WTC11 (cell line): Measurements from ENCODE around the gene LCE3A. TPM values are rescaled to one million over a fixed set of nuclear protein-coding genes. Genes with fewer than 3 reads are reported as not detected.

Source experiments
- ATAC-seq: fragments of 200-7000 bp; cut with Tn5 transposase; 2 replicates; pipeline ENCODE4 v1.10.0; 2021; ENCODE audit warnings: mild to moderate bottlenecking, moderate library complexity
- CTCF ChIA-PET: fragments of 300-600 bp; sonication (Branson Sonifier 250); formaldehyde crosslinking; loops from one replicate; lab custom pipeline; 2021; ENCODE audit warnings: antibody characterized with exemption; lab: Charles Lee
- POLR2A ChIA-PET: fragments of 350-600 bp; sonication (Branson Sonifier 250); formaldehyde crosslinking; loops from one replicate; lab custom pipeline; 2021; ENCODE audit warnings: antibody characterized with exemption; lab: Charles Lee
- DNase-seq: peaks from one replicate; pipeline ENCODE4 v3.0.0; 2021; ENCODE audit warnings: low spot score
- H3K27ac Mint-ChIP-seq: 2 replicates; pipeline ENCODE4 v1.8.0; 2021; ENCODE audit warnings: mixed read lengths
- H3K27me3 Mint-ChIP-seq: 2 replicates; pipeline ENCODE4 v1.8.0; 2021; ENCODE audit warnings: low read depth, mild to moderate bottlenecking, moderate library complexity, mixed read lengths
- H3K36me3 Mint-ChIP-seq: 2 replicates; pipeline ENCODE4 v1.8.0; 2021; ENCODE audit warnings: mixed read lengths
- H3K4me1 Mint-ChIP-seq: 2 replicates; pipeline ENCODE4 v1.8.0; 2022; ENCODE audit warnings: mixed read lengths
- H3K4me3 Mint-ChIP-seq: 2 replicates; pipeline ENCODE4 v1.8.0; 2021; ENCODE audit warnings: mild to moderate bottlenecking, moderate library complexity, mixed read lengths
- H3K9me3 Mint-ChIP-seq: 2 replicates; pipeline ENCODE4 v1.8.0; 2021; ENCODE audit warnings: mixed read lengths
- ATF6 ChIP-seq: sonication (generic); formaldehyde crosslinking; IDR thresholded peaks from 2 replicates; pipeline ENCODE4 v1.8.1; 2023; ENCODE audit warnings: mild to moderate bottlenecking, missing genetic modification reagents
- CDX4 ChIP-seq: fragments of 250-450 bp; sonication (Bioruptor Pico); IDR thresholded peaks from 2 replicates; pipeline ENCODE4 v1.9.0; 2021; ENCODE audit warnings: moderate library complexity, mild to moderate bottlenecking, inconsistent platforms, borderline replicate concordance
- CREM ChIP-seq: sonication (generic); formaldehyde crosslinking; IDR thresholded peaks from 2 replicates; pipeline ENCODE4 v1.8.1; 2022; ENCODE audit warnings: mild to moderate bottlenecking, missing genetic modification reagents, moderate library complexity
- CTCF ChIP-seq: fragments of 200-600 bp; IDR thresholded peaks from 2 replicates; pipeline ENCODE4 v1.8.0; 2022; ENCODE audit warnings: antibody characterized with exemption
- ETV6 ChIP-seq: sonication (generic); formaldehyde crosslinking; IDR thresholded peaks from 2 replicates; pipeline ENCODE4 v1.8.1; 2022; ENCODE audit warnings: mild to moderate bottlenecking, missing genetic modification reagents
- FOXJ3 ChIP-seq: sonication (generic); formaldehyde crosslinking; IDR thresholded peaks from 2 replicates; pipeline ENCODE4 v1.9.0; 2021; ENCODE audit warnings: missing genetic modification reagents, mild to moderate bottlenecking, borderline replicate concordance
- GABPB1 ChIP-seq: sonication (generic); formaldehyde crosslinking; IDR thresholded peaks from 2 replicates; pipeline ENCODE4 v1.8.1; 2023; ENCODE audit warnings: mild to moderate bottlenecking, missing genetic modification reagents
- IRF2 ChIP-seq: sonication (generic); formaldehyde crosslinking; IDR thresholded peaks from 2 replicates; pipeline ENCODE4 v1.8.0; 2022; ENCODE audit warnings: low read depth, missing genetic modification reagents, borderline replicate concordance
- NR3C1 ChIP-seq: sonication (generic); formaldehyde crosslinking; conservative IDR thresholded peaks from 2 replicates; pipeline ENCODE4 v1.8.1; 2023; ENCODE audit warnings: low read depth, mild to moderate bottlenecking, missing genetic modification reagents
- PRRX2 ChIP-seq: fragments of 250-450 bp; sonication (Bioruptor Pico); IDR thresholded peaks from 2 replicates; pipeline ENCODE4 v1.8.0; 2021; ENCODE audit warnings: mild to moderate bottlenecking
- RELA ChIP-seq: sonication (generic); formaldehyde crosslinking; IDR thresholded peaks from 2 replicates; pipeline ENCODE4 v1.8.1; 2022; ENCODE audit warnings: missing genetic modification reagents, mild to moderate bottlenecking, borderline replicate concordance
- TEAD4 ChIP-seq: sonication (generic); formaldehyde crosslinking; IDR thresholded peaks from 2 replicates; pipeline ENCODE4 v1.8.0; 2022; ENCODE audit warnings: mild to moderate bottlenecking, missing genetic modification reagents
- TP53 ChIP-seq: sonication (generic); formaldehyde crosslinking; IDR thresholded peaks from 2 replicates; pipeline ENCODE4 v1.8.1; 2023; ENCODE audit warnings: mild to moderate bottlenecking, missing genetic modification reagents
- ZNF138 ChIP-seq: sonication (generic); formaldehyde crosslinking; conservative IDR thresholded peaks from 2 replicates; pipeline ENCODE4 v1.8.1; 2022; ENCODE audit warnings: mild to moderate bottlenecking, moderate library complexity, missing genetic modification reagents
- ZNF232 ChIP-seq: sonication (generic); formaldehyde crosslinking; IDR thresholded peaks from 2 replicates; pipeline ENCODE4 v1.8.0; 2022; ENCODE audit warnings: mild to moderate bottlenecking, missing genetic modification reagents
- ZNF317 ChIP-seq: sonication (generic); formaldehyde crosslinking; IDR thresholded peaks from 2 replicates; pipeline ENCODE4 v1.8.1; 2023; ENCODE audit warnings: low read depth, mild to moderate bottlenecking, moderate library complexity, missing genetic modification reagents, borderline replicate concordance
- ZNF532 ChIP-seq: fragments of 250-450 bp; sonication (Bioruptor Pico); IDR thresholded peaks from 2 replicates; pipeline ENCODE4 v1.9.0; 2021; ENCODE audit warnings: mild to moderate bottlenecking, borderline replicate concordance
- ZNF671 ChIP-seq: fragments of 250-450 bp; sonication (Bioruptor Pico); IDR thresholded peaks from 2 replicates; pipeline ENCODE4 v1.8.0; 2021; ENCODE audit warnings: mild to moderate bottlenecking
- total RNA-seq: library from RNA; stranded (reverse); gene quantifications from 3 replicates; pipeline ENCODE4 v1.2.3, GENCODE V29; 2021
- TF ChIP-seq, protein P1 (sequence below): sonication (generic); formaldehyde crosslinking; conservative IDR thresholded peaks from 2 replicates; pipeline ENCODE4 v1.8.1; 2023; ENCODE audit warnings: mild to moderate bottlenecking, low read depth, missing genetic modification reagents, moderate library complexity

LCE3A gene
- total RNA-seq, 1 experiment from 2014 or later = not detected

DNA sequence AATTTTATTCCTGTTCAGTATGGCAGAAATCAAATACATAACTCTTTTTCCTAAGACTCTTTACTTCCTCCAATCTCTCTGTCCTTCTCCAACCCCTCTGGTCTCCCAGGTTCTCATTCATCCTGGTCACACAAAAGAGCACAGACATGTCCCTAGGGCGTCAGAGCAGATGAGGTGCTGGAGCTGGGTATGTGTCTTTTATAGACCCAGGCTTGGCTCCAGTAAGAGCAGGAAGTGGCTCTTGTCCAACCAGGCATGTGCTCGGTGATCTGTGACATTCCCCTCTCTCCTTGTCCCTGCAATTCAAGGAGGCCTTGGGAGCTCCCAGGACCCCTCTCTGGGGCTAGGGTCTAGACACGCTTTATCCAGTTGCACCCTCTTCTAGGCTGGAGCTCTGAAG is 22.2 kb upstream of the LCE3A start (continued):
- TF ChIP-seq ZNF532 = no peak
- TF ChIP-seq, all 79 proteins: peak for 0

GRCh38 chr1:152643945-152644344 is 21.0 kb upstream of the LCE3A start:
- ChIA-PET POLR2A (no interaction called here), CTCF (no interaction called here)
- TF ChIP-seq ZNF671 (CRISPR knock-in tag) = no peak
- no peak for TF ChIP-seq NR3C1 (CRISPR knock-in tag)
- TF ChIP-seq CDX4 (CRISPR knock-in tag) = no peak
- TF ChIP-seq ETV6 (CRISPR knock-in tag) = no peak
- no peak for TF ChIP-seq IRF2
- no peak for TF ChIP-seq FOXJ3 (CRISPR knock-in tag)
- no peak for TF ChIP-seq TP53 (CRISPR knock-in tag)
- no peak for TF ChIP-seq GABPB1 (CRISPR knock-in tag)
- TF ChIP-seq ZNF317 = no peak
- no peak for TF ChIP-seq ZNF138 (CRISPR knock-in tag)
- no peak for TF ChIP-seq RELA (CRISPR knock-in tag)
- no peak for TF ChIP-seq PRRX2 (CRISPR knock-in tag)
- no peak for TF ChIP-seq ZNF232 (CRISPR knock-in tag)
- Mint-ChIP-seq H3K36me3 (peaks cover 65% of the 10 kb centered on the region), H3K4me1 (no peaks in the 10 kb centered on the region), H3K27me3 (no peaks in the 10 kb centered on the region), H3K4me3 (no peak overlapping the region), H3K27ac (no peak overlapping the region), H3K9me3 (peaks cover 90% of the 10 kb centered on the region)
- DNase-seq (no peak), ATAC-seq (no peak)

GRCh38 chr1:152640351-152640750 is 17.4 kb upstream of the LCE3A start:
- CTCF ChIA-PET = interaction anchor here (0.8 kb wide), 1 partner anchor 237 kb away, joined by 3 read pairs; no protein-coding TSS in a partner anchor
- TF ChIP-seq RELA (CRISPR knock-in tag) = no peak
- Mint-ChIP-seq H3K4me1 (no peaks in the 10 kb centered on the region), H3K27ac (no peak overlapping the region), H3K9me3 (peaks cover 92% of the 10 kb centered on the region), H3K27me3 (peaks cover 4% of the 10 kb centered on the region), H3K4me3 (no peak overlapping the region), H3K36me3 (peaks cover 73% of the 10 kb centered on the region)
- no peak for ATAC-seq
- POLR2A ChIA-PET = no interaction called here
- DNase-seq = no peak

GRCh38 chr1:152630596-152630995 is 7.7 kb upstream of the LCE3A start:
- H3K4me3 Mint-ChIP-seq = no peak overlapping the region
- H3K36me3 Mint-ChIP-seq = peaks cover 78% of the 10 kb centered on the region
- peaks cover 89% of the 10 kb centered on the region for H3K9me3 Mint-ChIP-seq
- H3K27ac Mint-ChIP-seq = no peak overlapping the region
- H3K4me1 Mint-ChIP-seq = no peaks in the 10 kb centered on the region
- ChIA-PET POLR2A (no interaction called here), CTCF (no interaction called here)
- peaks cover 10% of the 10 kb centered on the region for H3K27me3 Mint-ChIP-seq
- no peak for DNase-seq
- no peak for ATAC-seq
- TF ChIP-seq RELA (CRISPR knock-in tag) (no peak), ATF6 (CRISPR knock-in tag) (no peak), TEAD4 (CRISPR knock-in tag) (no peak), TP53 (CRISPR knock-in tag) (no peak), CREM (CRISPR knock-in tag) (no peak), CTCF (no peak)
- TF ChIP-seq, protein P1, sequence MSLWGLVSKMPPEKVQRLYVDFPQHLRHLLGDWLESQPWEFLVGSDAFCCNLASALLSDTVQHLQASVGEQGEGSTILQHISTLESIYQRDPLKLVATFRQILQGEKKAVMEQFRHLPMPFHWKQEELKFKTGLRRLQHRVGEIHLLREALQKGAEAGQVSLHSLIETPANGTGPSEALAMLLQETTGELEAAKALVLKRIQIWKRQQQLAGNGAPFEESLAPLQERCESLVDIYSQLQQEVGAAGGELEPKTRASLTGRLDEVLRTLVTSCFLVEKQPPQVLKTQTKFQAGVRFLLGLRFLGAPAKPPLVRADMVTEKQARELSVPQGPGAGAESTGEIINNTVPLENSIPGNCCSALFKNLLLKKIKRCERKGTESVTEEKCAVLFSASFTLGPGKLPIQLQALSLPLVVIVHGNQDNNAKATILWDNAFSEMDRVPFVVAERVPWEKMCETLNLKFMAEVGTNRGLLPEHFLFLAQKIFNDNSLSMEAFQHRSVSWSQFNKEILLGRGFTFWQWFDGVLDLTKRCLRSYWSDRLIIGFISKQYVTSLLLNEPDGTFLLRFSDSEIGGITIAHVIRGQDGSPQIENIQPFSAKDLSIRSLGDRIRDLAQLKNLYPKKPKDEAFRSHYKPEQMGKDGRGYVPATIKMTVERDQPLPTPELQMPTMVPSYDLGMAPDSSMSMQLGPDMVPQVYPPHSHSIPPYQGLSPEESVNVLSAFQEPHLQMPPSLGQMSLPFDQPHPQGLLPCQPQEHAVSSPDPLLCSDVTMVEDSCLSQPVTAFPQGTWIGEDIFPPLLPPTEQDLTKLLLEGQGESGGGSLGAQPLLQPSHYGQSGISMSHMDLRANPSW = no peak
